Endothelial cell of umbilical vein (primary cell): Measurements from ENCODE around the gene FANCI. TPM values are rescaled to one million over a fixed set of nuclear protein-coding genes. Genes with fewer than 3 reads are reported as not detected.

Experiments used
- BruUV-seq: library from RNA; stranded (reverse); fragments of 400-500 nt; replicated peaks from 2 replicates; lab custom pipeline; 2021; lab: Mats Ljungman, UMichigan
- CTCF ChIA-PET: fragments of 300-600, 350-600 bp; sonication (Branson Sonifier 250); formaldehyde crosslinking; loops from one replicate; lab custom pipeline; 2021; ENCODE audit warnings: antibody characterized with exemption, inconsistent platforms; lab: Charles Lee
- POLR2A ChIA-PET: fragments of 300-600, 350-600 bp; sonication (Branson Sonifier 250); formaldehyde crosslinking; loops from one replicate; lab custom pipeline; 2021; ENCODE audit warnings: antibody characterized with exemption, inconsistent platforms; lab: Charles Lee
- DNase-seq: peaks from one replicate; pipeline ENCODE4 v3.0.0-alpha.2; 2011; ENCODE audit warnings: low read depth, low spot score
- FAIRE-seq: peaks from 2 replicates; lab custom pipeline; 2011; peaks lifted over from hg19 to GRCh38; lab: Jason Lieb, UNC
- H2AFZ ChIP-seq: 2 replicates; pipeline ENCODE4 v1.6.0; 2012; ENCODE audit warnings: low read depth, low read length, control low read depth, inconsistent platforms
- H3K27ac ChIP-seq: 2 replicates; pipeline ENCODE4 v1.5.1; 2011; ENCODE audit warnings: low read depth, mild to moderate bottlenecking, control low read depth, low read length, moderate library complexity; ENCODE audit not compliant: insufficient read depth
- H3K27me3 ChIP-seq, 2 experiments: 2 replicates each; pipeline versions ENCODE4 v1.6.0 to v1.6.1; 2011; ENCODE audit warnings: low read length in 2 of 2, mixed read lengths in 1 of 2; ENCODE audit not compliant: control insufficient read depth in 2 of 2, insufficient read depth in 2 of 2
- H3K36me3 ChIP-seq, 2 experiments: 2 replicates in 1 of 2; 3 replicates in 1 of 2; pipeline ENCODE4 v1.5.1; 2011; ENCODE audit warnings: low read length in 2 of 2, mild to moderate bottlenecking in 1 of 2, moderate library complexity in 1 of 2; ENCODE audit not compliant: control insufficient read depth in 2 of 2, insufficient read depth in 2 of 2; ENCODE audit errors: extremely low read depth in 1 of 2
- H3K4me1 ChIP-seq: 3 replicates; pipeline ENCODE4 v1.5.1; 2011; ENCODE audit warnings: mild to moderate bottlenecking, low read length; ENCODE audit not compliant: control insufficient read depth, insufficient read depth; ENCODE audit errors: extremely low read depth
- H3K4me2 ChIP-seq: 2 replicates; pipeline ENCODE4 v1.6.1; 2011; ENCODE audit warnings: low read length, control low read depth, mixed read lengths; ENCODE audit not compliant: insufficient read depth
- H3K4me3 ChIP-seq, 3 experiments: fragments of 200-600 bp in 1 of 3; sonication (generic), shearing (Covaris generic) in 1 of 3; replicated peaks in 1 of 3; 2 replicates each; pipeline ENCODE4 v1.5.1; 2011 to 2016; ENCODE audit warnings: control low read depth in 3 of 3, low read length in 3 of 3, mild to moderate bottlenecking in 2 of 3, inconsistent platforms in 1 of 3, low read depth in 1 of 3, moderate library complexity in 1 of 3; ENCODE audit not compliant: insufficient read depth in 1 of 3
- H3K79me2 ChIP-seq: 2 replicates; pipeline ENCODE4 v1.6.0; 2012; ENCODE audit warnings: low read length, inconsistent platforms; ENCODE audit not compliant: control insufficient read depth, insufficient read depth
- H3K9ac ChIP-seq: replicated peaks from 2 replicates; pipeline ENCODE3; 2011; ENCODE audit warnings: low read length, control low read depth; ENCODE audit not compliant: insufficient read depth; ENCODE audit errors: extremely low read depth
- H3K9me1 ChIP-seq: replicated peaks from 3 replicates; pipeline ENCODE4 v1.6.0; 2011; ENCODE audit warnings: mild to moderate bottlenecking, low read length; ENCODE audit not compliant: control insufficient read depth, insufficient read depth; ENCODE audit errors: extremely low read depth
- H3K9me3 ChIP-seq: replicated peaks from 2 replicates; pipeline ENCODE4 v1.5.1; 2012; ENCODE audit warnings: low read length, inconsistent platforms; ENCODE audit not compliant: control insufficient read depth, insufficient read depth
- H4K20me1 ChIP-seq: replicated peaks from 2 replicates; pipeline ENCODE3; 2011; ENCODE audit warnings: mild to moderate bottlenecking, low read length; ENCODE audit not compliant: control insufficient read depth, insufficient read depth; ENCODE audit errors: extremely low read depth
- CTCF ChIP-seq, 2 donors: IDR thresholded peaks; 1 replicate in 1 of 2; 2 replicates in 1 of 2; pipeline ENCODE4 v1.5.1; 2011; ENCODE audit warnings: low read length in 2 of 2, mild to moderate bottlenecking in 2 of 2, moderate library complexity in 2 of 2, control low read depth in 1 of 2, inconsistent platforms in 1 of 2, low read depth in 1 of 2; ENCODE audit not compliant: insufficient read depth in 1 of 2; ENCODE audit errors: extremely low read depth in 1 of 2
- EZH2 ChIP-seq: IDR thresholded peaks from 2 replicates; pipeline ENCODE4 v1.6.1; 2012; ENCODE audit warnings: borderline replicate concordance, low read depth, mild to moderate bottlenecking, moderate library complexity, low read length, inconsistent platforms; ENCODE audit not compliant: severe bottlenecking
- FOS ChIP-seq: IDR thresholded peaks from 2 replicates; pipeline ENCODE4 v1.6.1; 2011; ENCODE audit warnings: mild to moderate bottlenecking, low read length, moderate library complexity, borderline replicate concordance; ENCODE audit not compliant: insufficient read depth
- GATA2 ChIP-seq: IDR thresholded peaks from 2 replicates; pipeline ENCODE4 v1.7.0; 2011; ENCODE audit warnings: low read depth, mild to moderate bottlenecking, moderate library complexity, mixed read lengths, low read length; ENCODE audit not compliant: insufficient read length, insufficient read depth
- JUN ChIP-seq: IDR thresholded peaks from 2 replicates; pipeline ENCODE4 v1.6.1; 2011; ENCODE audit warnings: borderline replicate concordance, low read depth; ENCODE audit not compliant: insufficient read length, insufficient read depth
- MAX ChIP-seq: IDR thresholded peaks from 2 replicates; pipeline ENCODE4 v1.6.1; 2011; ENCODE audit not compliant: insufficient read depth, insufficient read length
- MYC ChIP-seq: IDR thresholded peaks from one replicate; pipeline ENCODE4 v1.6.1; 2011; ENCODE audit warnings: mild to moderate bottlenecking, low read depth, low read length
- POLR2A ChIP-seq: IDR thresholded peaks from 2 replicates; pipeline ENCODE4 v1.6.1; 2012; ENCODE audit warnings: low read depth, mild to moderate bottlenecking, control low read depth, low read length
- POLR2AphosphoS5 ChIP-seq: IDR thresholded peaks from 2 replicates; pipeline ENCODE4 v1.6.1; 2012; ENCODE audit warnings: low read depth, mild to moderate bottlenecking, control low read depth, low read length, moderate library complexity; ENCODE audit not compliant: insufficient read depth
- dilution Hi-C: fragments of 300-500 bp; cut with MboI; formaldehyde crosslinking; loops from one replicate; pipeline ENCODE4 v1.15.0; 2019; ENCODE audit warnings: low sequenced_read_pairs; ENCODE audit not compliant: extremely low pct_ligation_motif_present
- intact Hi-C: fragments of 100-400 bp; cut with micrococcal nuclease; formaldehyde crosslinking; loops from one replicate; pipeline ENCODE4 v1.10.0; 2022
- polyA plus RNA-seq, 4 experiments: library from polyadenylated mRNA; depleted of rRNA in 3 of 4; stranded (reverse) in 3 of 4; unstranded in 1 of 4; fragments of >200 nt; gene quantifications; 2 replicates each; pipeline versions ENCODE4 v1.2.1 to v1.2.3, GENCODE V29; 2011 to 2012; ENCODE audit warnings: missing spikeins in 1 of 4
- total RNA-seq: library from RNA; stranded (reverse); gene quantifications from 2 replicates; pipeline ENCODE4 v1.2.3, GENCODE V29; 2021

Gene FANCI
- total and polyA plus RNA-seq, 2 donors (not counting 3 experiments of a cell fraction or from before 2014, with no cell fraction given) = 10.8 to 74.7 TPM

DNA sequence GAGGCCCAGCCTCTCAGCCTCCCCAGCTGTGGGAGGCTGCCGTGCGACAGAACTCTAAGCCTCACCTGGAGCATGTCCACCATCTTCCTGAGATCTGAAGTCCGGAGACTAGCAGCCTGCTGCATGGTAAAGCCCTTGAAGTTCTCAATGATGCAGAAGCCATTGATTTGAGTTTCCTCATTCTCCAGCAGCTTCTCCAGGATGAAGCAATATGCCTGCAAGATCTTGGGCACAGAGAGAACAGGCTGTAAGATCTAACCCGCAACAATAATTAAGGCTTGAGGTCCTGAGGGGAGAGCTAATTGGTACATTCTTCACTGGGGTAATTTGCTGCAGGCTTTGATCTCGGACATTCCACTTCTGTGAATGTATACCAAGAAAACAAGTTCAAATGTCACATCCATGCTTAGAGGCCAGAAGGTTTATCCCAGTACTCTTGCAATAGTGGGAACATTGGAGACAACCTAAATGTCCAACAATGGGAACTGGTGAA lies 32.1 kb upstream of the FANCI start:
- no peaks in the 10 kb centered on the region for H3K36me3 ChIP-seq
- dilution Hi-C loops (no loop called here), intact Hi-C loops (no loop called here)
- TF ChIP-seq JUN (no peak), MYC (no peak), MAX (no peak), POLR2AphosphoS5 (no peak), EZH2 (no peak), FOS (no peak), POLR2A (no peak), CTCF (IDR thresholded peaks at IDR 0.05; ENCODE audit: extremely low read depth in 1 of 2, insufficient read depth in 1 of 2, low read depth in 1 of 2, low read length in 2 of 2) (no peak), GATA2 (no peak)
- H3K9me3 ChIP-seq = no peaks in the 10 kb centered on the region
- H3K4me1 ChIP-seq = peaks cover 2% of the 10 kb centered on the region
- H3K9me1 ChIP-seq = no peaks in the 10 kb centered on the region
- no peaks in the 10 kb centered on the region for H3K79me2 ChIP-seq
- H4K20me1 ChIP-seq = no peaks in the 10 kb centered on the region
- FAIRE-seq (no peak), DNase-seq (no peak)
- no TSS peak for BruUV-seq
- H3K27me3 ChIP-seq = peaks cover 0 to 2% of the 10 kb centered on the region in 2 experiments
- H3K4me3 ChIP-seq = no peak overlapping the region
- no peak overlapping the region for H3K4me2 ChIP-seq
- CTCF ChIA-PET = interaction anchor here (0.7 kb wide), 1 partner anchor 320 kb away, joined by 3 read pairs; no protein-coding TSS in a partner anchor
- H3K9ac ChIP-seq = no peak overlapping the region
- no peak overlapping the region for H2AFZ ChIP-seq
- H3K27ac ChIP-seq = no peak overlapping the region
- POLR2A ChIA-PET = no interaction called here
